ENCODE data around the gene PADI6.

The PADI6 gene

GRCh38 chr1:17358557-17358956 lies 13.4 kb upstream of the PADI6 start:
- no peak for DNase-seq

DNA sequence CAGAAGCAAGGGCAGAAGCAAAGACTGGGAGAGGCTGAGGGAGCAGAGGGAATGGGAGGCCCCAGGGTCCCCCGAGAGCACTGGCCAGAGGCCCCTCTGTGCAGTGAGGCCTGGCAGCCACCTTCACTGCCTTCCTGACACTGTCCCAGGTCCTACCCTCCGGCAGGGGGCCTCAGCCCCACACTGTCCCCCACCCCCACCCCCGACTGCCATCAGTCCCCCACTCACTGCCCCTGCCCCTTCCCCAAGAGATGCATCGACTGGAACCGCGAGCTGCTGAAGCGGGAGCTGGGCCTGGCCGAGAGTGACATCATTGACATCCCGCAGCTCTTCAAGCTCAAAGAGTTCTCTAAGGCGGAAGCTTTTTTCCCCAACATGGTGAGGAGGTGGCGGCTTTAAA lies 13.0 kb upstream of the PADI6 start:
- DNase-seq = no peak

GRCh38 chr1:17359808-17360207 lies 12.2 kb upstream of the PADI6 start:
- no peak for DNase-seq

- DNase-seq = no peak
These were observed 11.6 kb upstream of the PADI6 start for GRCh38 chr1:17360272-17360956.

GRCh38 chr1:17361687-17362086 lies 10.3 kb upstream of the PADI6 start:
- DNase-seq = no peak

DNA sequence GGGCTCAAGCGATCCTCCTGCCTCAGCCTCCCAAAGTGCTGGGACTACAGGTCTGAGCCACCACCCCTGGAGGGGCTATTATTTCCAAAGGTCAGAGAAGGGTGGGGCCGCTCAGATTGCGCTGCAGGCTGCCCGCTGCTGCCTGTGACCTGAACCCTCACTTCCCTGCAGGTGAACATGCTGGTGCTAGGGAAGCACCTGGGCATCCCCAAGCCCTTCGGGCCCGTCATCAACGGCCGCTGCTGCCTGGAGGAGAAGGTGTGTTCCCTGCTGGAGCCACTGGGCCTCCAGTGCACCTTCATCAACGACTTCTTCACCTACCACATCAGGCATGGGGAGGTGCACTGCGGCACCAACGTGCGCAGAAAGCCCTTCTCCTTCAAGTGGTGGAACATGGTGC lies 8.6 kb upstream of the PADI6 start:
- no peak for DNase-seq

DNA sequence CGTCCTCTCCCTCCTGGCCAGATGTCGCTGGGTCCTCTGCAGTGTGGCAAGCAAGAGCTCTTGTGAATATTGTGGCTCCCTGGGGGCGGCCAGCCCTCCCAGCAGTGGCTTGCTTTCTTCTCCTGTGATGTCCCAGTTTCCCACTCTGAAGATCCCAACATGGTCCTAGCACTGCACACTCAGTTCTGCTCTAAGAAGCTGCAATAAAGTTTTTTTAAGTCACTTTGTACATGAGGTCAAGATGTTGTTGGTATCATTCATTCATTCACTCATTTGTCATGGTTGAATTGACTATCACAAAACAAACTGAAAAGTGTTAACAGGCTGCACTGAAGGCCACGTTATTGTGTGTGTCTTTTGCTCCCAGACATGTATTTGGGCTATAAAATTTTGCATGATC lies 8.2 kb upstream of the PADI6 start:
- DNase-seq = no peak

DNA sequence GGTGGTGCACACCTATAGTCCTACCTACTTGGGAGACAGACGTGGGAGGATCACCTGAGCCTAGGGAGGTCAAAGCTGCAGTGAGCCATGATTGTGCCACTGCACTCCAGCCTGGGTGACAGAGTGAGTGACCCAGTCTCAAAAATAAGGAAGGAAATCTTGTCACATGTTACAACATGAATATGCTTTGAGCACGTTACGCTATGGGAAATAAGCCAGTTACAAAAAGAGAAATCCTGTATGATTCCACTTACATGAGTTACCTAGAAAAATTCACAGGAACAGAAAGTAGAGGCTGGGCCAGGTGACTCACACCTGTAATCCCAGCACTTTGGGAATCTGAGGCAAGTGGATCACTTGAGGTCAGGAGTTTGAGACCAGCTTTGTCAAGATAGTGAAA lies 6.7 kb upstream of the PADI6 start:
- no peak for DNase-seq

DNA sequence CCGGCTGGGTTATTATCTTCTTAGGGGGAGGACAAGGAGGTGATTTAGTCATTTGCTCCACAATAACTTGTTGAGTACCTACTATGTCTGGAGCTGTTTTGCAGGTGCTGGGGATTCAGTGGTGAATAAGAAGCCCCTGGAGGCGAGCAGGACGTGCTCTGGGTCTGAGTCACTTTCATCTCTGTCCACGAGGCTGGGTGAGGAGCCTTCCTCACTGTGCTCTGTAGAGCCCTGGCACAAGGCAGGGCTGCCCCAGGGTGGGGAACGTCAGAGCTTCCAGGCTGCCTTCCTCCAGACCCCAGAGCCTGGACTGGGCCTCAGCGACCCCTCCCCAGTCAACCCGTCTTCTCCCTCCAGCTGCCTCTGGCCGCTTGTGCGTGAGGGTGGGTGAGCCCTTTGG lies 2.5 kb upstream of the PADI6 start:
- DNase-seq = no peak

GRCh38 chr1:17370618-17371017 lies 1.4 kb upstream of the PADI6 start:
- DNase-seq = no peak

DNA sequence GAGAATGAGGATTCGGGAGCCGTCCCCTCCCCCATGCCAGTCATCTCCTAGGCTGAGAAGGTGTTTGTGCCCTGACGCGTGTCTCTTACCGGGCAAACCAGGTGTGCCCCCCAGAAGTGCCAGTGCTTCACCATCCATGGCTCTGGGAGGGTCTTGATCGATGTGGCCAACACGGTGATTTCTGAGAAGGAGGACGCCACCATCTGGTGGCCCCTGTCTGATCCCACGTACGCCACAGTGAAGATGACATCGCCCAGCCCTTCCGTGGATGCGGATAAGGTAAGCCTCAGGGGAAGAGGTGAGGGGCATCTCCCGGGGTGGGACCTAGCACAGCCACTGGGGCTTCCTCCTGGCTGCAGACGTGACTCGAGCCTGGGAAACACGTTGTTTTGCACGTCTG lies 959 bp downstream of the PADI6 start:
- DNase-seq = no peak

GRCh38 chr1:17375651-17376050 lies 3.7 kb downstream of the PADI6 start:
- no peak for DNase-seq

- no peak for DNase-seq
These were observed 5.4 kb downstream of the PADI6 start for GRCh38 chr1:17377325-17377953.

- no peak for DNase-seq
These were observed 9.2 kb downstream of the PADI6 start for GRCh38 chr1:17381161-17381560.

DNA sequence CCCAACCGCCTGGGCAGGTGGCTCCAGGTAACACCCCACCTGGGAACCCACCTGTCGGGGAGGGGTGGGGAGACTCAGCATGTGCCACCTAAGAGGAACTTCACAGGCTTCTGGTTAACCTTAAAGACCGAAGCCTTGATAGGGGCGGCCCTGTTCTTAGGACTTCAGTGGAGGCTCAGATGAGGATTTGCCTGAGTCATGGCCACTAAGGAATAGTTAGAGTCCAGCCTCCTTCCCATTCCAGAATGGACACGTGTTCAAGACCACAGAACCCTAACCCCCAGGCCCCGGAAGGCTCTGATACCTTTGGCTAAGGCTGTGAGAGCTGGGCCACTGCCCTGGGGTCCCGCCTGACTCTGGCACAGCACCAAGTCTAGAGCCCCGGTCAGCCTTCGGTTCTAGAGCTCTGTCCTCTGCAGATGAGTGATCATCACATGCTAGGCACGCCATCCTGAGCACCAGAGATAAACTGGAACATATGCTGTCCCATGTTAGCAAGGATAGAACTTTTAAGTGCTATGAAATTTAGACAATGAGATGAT lies 20.3 kb downstream of the PADI6 start:
- DNase-seq = no peak

- DNase-seq = no peak
These were observed 21.2 kb downstream of the PADI6 start for GRCh38 chr1:17393230-17393629.

GRCh38 chr1:17397910-17398695 lies 26.1 kb downstream of the PADI6 start:
- no peak for DNase-seq

DNA sequence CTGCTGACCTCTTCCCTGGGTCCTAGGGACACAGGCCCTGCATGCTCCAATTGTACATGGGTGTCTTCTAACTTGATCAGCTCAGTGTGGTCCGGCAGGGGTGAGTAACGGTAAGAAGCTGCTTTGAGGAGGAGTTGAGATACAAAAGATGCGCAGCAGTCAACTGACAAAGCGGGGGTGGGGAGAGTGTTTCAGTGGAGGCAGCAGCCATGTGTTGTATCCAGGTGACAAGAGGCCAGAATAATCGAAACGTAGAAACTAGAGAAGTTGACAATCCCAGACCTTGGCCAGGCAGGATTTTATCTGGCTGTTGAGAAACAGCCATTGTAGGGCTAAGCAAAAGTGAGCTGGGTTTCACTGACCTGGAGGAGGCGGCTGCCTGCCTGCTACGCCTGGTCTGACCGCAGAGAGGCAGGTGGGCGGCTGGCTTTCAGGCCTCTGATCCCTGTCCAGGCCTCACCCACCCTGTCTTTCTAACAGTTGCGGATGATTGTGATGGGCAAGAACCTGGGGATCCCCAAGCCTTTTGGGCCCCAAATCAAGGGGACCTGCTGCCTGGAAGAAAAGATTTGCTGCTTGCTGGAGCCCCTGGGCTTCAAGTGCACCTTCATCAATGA lies 28.8 kb downstream of the PADI6 start:
- no peak for DNase-seq

DNA sequence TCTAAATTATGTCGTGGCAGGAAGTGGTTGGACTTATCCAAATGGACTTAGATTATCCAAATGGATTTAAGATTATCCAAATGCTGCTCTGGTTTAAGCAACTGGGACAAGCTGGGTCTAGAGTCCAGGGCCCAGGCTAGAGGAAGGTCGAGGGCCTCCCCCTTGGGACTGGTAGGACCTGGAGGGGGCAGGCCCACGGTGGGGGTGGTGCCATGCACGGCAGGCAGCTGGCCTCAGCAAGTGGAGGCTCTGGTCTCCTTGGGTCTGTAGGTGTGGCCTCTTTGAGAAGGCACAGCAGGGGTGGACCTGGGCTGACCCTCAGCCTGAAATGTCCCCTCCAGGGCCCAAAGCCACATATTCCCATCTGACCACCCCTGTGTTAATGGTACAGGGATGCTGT lies 29.8 kb downstream of the PADI6 start:
- no peak for DNase-seq

DNA sequence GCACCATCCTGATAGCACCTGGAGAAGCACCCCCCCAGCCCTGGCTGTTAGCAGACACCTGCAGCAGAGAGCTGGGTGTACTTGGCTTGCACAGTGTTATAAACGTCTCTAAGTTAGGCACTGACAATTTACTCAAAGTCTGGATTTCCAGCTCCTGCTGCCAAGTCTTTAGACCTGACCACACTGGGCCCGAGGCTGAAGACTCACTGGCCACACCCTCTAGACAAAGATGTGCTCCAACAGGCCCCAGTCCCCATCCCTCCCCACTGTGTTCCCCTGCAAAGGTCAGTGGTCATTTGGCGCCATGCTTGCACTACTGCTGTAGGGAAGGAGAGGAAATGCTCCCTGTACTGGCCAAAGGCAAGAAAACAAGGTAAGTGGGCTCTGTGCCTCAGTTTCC lies 31.1 kb downstream of the PADI6 start:
- DNase-seq = no peak

DNA sequence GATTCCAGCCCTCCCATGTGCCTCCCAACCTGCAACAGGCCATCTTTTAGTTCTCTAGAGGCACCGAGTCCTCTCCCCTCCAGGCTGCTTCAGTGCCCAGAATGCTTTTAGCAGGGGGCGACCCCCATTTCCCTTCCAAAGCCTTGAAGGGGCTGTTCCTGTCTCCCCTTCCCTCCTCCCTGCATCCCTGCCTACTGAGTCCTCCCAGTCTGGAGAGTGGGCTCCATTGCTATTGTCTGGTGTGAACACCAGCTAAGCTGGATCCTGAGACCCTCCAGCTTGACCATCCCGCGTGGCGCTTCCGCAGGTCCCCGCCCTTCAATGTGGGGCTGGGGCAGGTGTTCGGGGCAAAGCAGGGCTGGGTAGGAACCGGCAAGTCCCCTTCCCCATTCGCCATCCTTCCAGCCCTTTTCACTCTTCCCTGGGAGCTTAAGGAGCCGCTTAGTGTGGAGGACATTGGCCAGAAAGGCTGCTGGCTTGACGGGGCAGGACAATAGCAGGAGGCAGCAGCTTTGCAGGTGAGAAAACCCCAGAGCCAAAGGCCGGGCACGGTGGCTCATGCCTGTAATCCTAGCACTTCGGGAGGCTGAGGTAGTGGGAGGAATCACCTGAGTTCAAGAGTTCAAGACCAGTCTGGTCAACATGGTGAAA lies 32.2 kb downstream of the PADI6 start:
- no peak for DNase-seq

GRCh38 chr1:17404820-17405219 lies 32.8 kb downstream of the PADI6 start:
- no peak for DNase-seq
